ENCODE measurements around the gene KRT28. TPM values are rescaled to one million over a fixed set of nuclear protein-coding genes. Genes with fewer than 3 reads are reported as not detected.

The KRT28 gene
- total and polyA plus RNA-seq, 7 donors, result not detected

DNA sequence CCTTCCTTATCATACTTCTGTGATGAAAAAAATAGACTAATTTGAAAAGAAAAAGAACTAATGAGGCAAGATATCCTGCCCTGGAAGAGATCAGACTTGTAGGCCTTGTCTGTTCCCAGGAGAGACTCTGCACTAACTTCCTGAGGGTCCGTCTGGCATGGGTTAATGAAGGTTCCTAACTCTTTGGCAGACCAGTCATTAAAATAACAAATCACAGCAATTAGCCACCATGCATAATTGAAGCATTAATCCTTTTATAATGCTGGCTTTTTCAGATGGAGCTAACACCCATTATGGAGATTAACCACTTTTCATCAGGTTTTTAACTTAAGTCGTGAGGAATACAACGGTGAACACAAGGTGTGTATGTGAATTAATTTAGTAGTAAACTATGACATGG is 33.1 kb upstream of the KRT28 start:
- H3K9me3 ChIP-seq, result no peaks in the 10 kb centered on the region
- intact Hi-C loops (cut with DNase I), result no loop called here
- 81 to 95% methylated on average over 3 of the region's 3 CpGs for whole genome bisulfite sequencing, 2 donors
- H3K27ac ChIP-seq, result no peak overlapping the region
- no peak for TF ChIP-seq POLR2A (IDR thresholded peaks at IDR 0.05)
- TF ChIP-seq EP300 (IDR thresholded peaks at IDR 0.05), result no peak
- TF ChIP-seq, protein P1, sequence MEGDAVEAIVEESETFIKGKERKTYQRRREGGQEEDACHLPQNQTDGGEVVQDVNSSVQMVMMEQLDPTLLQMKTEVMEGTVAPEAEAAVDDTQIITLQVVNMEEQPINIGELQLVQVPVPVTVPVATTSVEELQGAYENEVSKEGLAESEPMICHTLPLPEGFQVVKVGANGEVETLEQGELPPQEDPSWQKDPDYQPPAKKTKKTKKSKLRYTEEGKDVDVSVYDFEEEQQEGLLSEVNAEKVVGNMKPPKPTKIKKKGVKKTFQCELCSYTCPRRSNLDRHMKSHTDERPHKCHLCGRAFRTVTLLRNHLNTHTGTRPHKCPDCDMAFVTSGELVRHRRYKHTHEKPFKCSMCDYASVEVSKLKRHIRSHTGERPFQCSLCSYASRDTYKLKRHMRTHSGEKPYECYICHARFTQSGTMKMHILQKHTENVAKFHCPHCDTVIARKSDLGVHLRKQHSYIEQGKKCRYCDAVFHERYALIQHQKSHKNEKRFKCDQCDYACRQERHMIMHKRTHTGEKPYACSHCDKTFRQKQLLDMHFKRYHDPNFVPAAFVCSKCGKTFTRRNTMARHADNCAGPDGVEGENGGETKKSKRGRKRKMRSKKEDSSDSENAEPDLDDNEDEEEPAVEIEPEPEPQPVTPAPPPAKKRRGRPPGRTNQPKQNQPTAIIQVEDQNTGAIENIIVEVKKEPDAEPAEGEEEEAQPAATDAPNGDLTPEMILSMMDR (IDR thresholded peaks at IDR 0.05), result no peak
- no peak for TF ChIP-seq POLR2AphosphoS5 (IDR thresholded peaks at IDR 0.05)
- H3K4me1 ChIP-seq, result no peaks in the 10 kb centered on the region
- no peak for DNase-seq
- H3K27me3 ChIP-seq, result no peaks in the 10 kb centered on the region
- H3K36me3 ChIP-seq, result peaks cover 0 to 15% (median 6%) of the 10 kb centered on the region in 4 donors
- no peak overlapping the region for H3K4me3 ChIP-seq

DNA sequence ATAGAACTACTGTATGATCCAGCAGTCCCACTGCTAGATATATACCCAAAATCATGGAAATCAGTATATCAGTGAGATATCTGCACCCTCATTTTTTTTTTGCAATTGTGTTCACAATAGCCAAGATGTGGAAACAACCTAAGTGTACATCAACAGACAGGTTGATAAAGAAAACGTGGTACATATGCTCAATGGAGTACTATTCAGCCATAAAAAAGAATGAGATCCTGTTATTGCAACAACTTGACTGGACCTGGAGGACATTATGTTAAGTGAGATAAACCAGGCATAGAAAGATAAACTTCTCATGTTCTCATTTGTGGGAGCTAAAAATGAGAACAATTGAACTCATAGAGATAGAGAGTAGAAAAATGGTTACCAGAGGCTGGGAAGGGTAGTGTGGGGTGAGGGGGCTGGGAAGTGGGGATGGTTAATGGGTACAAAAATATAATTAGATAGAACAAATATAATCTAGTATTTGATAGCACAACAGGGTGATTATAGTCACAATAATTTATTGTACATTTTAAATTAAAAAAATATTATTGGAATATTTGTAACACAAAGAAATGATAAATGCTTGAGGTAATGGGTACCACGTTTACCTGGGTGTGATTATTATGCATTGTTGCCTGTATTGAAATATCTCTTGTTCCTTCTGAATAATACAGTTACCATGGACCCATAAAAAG is 30.5 kb upstream of the KRT28 start:
- no peak for DNase-seq
- Histone ChIP-seq H3K27ac (no peak overlapping the region), H3K4me1 (no peaks in the 10 kb centered on the region), H3K9me3 (no peaks in the 10 kb centered on the region), H3K27me3 (no peaks in the 10 kb centered on the region), H3K4me3 (no peak overlapping the region), H3K36me3 (peaks cover 0 to 8% (median 5%) of the 10 kb centered on the region in 4 donors)
- WGBS, 2 donors, result 88 to 90% methylated on average over 2 of the region's 2 CpGs
- TF ChIP-seq, protein P1 (IDR thresholded peaks at IDR 0.05), result no peak
- TF ChIP-seq POLR2AphosphoS5 (IDR thresholded peaks at IDR 0.05) (no peak), POLR2A (IDR thresholded peaks at IDR 0.05) (no peak), EP300 (IDR thresholded peaks at IDR 0.05) (no peak)
- intact Hi-C loops (cut with DNase I), result no loop called here

DNA sequence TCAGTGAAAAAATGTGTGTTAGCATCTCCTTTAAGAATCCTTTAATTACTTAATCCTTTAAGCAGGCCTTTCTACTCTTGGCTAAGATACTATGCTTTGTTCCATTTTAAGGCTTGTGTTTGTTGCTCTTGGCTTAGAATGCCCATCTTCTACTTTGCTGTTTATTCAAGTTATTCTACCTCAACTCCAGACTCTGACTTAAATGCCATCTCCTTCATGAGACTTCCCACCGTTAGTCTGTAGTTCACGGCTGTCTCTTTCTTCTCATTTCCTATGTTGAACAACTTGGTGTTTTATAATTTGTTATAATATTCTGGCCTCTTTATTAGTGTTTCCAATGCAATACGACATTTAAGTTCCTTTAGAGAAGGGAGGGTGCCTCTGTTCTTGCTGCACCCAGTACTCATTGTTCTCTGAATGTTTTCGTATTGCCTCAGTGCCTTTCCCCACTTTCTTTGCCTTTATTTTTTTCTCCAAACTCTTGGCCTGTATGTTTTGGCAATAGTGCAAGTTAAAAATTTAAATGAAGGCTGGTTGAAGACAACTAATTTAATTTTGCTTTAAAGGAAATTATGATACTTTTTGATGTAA is 28.8 kb upstream of the KRT28 start:
- DNase-seq, result no peak
- WGBS, 2 donors, result 89 to 93% methylated on average over 4 of the region's 4 CpGs
- Histone ChIP-seq H3K36me3 (no peaks in the 10 kb centered on the region), H3K27ac (peak overlapping the region in 1 of 4 donors; percentile 74), H3K4me3 (no peak overlapping the region), H3K27me3 (no peaks in the 10 kb centered on the region), H3K9me3 (no peaks in the 10 kb centered on the region), H3K4me1 (no peaks in the 10 kb centered on the region)
- intact Hi-C loops (cut with DNase I), result no loop called here
- TF ChIP-seq EP300 (IDR thresholded peaks at IDR 0.05) (no peak), POLR2A (IDR thresholded peaks at IDR 0.05) (no peak), POLR2AphosphoS5 (IDR thresholded peaks at IDR 0.05) (no peak)
- TF ChIP-seq, protein P1 (IDR thresholded peaks at IDR 0.05), result no peak

DNA sequence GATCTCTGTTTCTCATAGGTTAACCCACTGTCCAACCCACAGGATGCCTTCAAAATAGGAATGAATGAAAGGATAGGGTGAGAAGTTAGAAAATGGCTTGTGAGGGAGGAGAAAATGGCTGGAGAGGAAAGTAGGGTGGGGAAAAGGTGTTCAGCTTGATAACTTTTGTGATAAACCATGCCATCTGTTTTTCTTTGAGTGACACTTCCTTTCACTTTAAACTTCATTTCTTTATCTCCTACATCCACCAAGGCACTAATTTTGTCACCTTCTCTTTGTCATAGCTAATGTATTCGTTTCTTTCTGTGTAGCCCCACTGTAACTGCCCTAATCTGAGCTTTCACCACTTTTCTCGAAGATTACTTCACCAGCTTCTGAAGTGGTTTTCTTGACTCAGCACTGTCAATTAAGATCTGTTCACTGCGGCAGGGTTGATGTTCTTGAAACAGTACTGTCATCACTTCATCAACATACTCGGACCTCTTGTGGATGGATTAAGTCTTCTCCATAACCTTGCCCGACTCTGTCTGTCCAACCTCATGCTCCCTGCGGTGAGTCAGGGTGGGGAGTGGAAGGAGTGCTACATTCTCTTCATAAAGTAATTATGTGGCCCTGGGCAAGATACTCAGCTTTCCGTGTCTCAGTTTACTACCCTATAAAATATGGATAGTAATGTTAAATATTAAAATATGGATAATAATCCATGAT is 28.1 kb upstream of the KRT28 start:
- Histone ChIP-seq H3K27me3 (no peaks in the 10 kb centered on the region), H3K4me3 (no peak overlapping the region), H3K27ac (peak overlapping the region in 1 of 4 donors; percentile 74), H3K4me1 (no peaks in the 10 kb centered on the region), H3K9me3 (no peaks in the 10 kb centered on the region), H3K36me3 (no peaks in the 10 kb centered on the region)
- TF ChIP-seq, protein P1 (IDR thresholded peaks at IDR 0.05), result no peak
- TF ChIP-seq POLR2AphosphoS5 (IDR thresholded peaks at IDR 0.05), result no peak
- no peak for TF ChIP-seq POLR2A (IDR thresholded peaks at IDR 0.05)
- TF ChIP-seq EP300 (IDR thresholded peaks at IDR 0.05), result no peak
- no peak for DNase-seq
- intact Hi-C loops (cut with DNase I), result no loop called here
- WGBS, 2 donors, result 76 to 85% methylated on average over 7 of the region's 7 CpGs
